GM12878 (cell line): Measurements from ENCODE around the gene DOCK1. TPM values are rescaled to one million over a fixed set of nuclear protein-coding genes. Genes with fewer than 3 reads are reported as not detected.

Source experiments
- ATAC-seq: fragments of 200-7000 bp; cut with Tn5 transposase; 3 replicates; pipeline ENCODE4 v1.9.1; 2020; ENCODE audit warnings: mild to moderate bottlenecking, moderate library complexity
- BruUV-seq: library from RNA; stranded (reverse); fragments of 400-500 nt; replicated peaks from 2 replicates; lab custom pipeline; 2021; lab: Mats Ljungman, UMichigan
- CTCF ChIA-PET: fragments of 300-600 bp; sonication (Branson Sonifier 250); formaldehyde crosslinking; extraction: SDS; loops from one replicate; lab custom pipeline; 2021; ENCODE audit warnings: inconsistent platforms; lab: Yijun Ruan, JAX
- POLR2A ChIA-PET: fragments of 350-600 bp; formaldehyde crosslinking; extraction: SDS; loops from one replicate; lab custom pipeline; 2021; ENCODE audit warnings: inconsistent platforms; lab: Charles Lee
- RAD21 ChIA-PET: fragments of 300-600 bp; sonication (Branson Sonifier 250); formaldehyde crosslinking; loops from one replicate; lab custom pipeline; 2023; ENCODE audit warnings: antibody characterized with exemption; ENCODE audit not compliant: unreplicated experiment; lab: Charles Lee
- SMC1A ChIA-PET: fragments of 300-600 bp; sonication (Branson Sonifier 250); formaldehyde crosslinking; loops from one replicate; lab custom pipeline; 2023; ENCODE audit not compliant: unreplicated experiment, uncharacterized antibody; lab: Charles Lee
- DNase-seq: peaks from one replicate; pipeline ENCODE4 v3.0.0-alpha.2; 2011; ENCODE audit warnings: low read depth, low spot score
- FAIRE-seq: peaks from 3 replicates; lab custom pipeline; 2011; peaks lifted over from hg19 to GRCh38; lab: Jason Lieb, UNC
- H2AFZ ChIP-seq: 2 replicates; pipeline ENCODE4 v1.6.0; 2011; ENCODE audit warnings: low read depth, low read length, control low read depth; ENCODE audit not compliant: control insufficient read depth
- H3K27ac ChIP-seq: 2 replicates; pipeline ENCODE4 v1.5.1; 2011; ENCODE audit warnings: control low read depth; ENCODE audit not compliant: control insufficient read depth, insufficient read depth
- H3K27me3 ChIP-seq, 2 experiments: replicated peaks in 1 of 2; 2 replicates each; pipeline versions ENCODE4 v1.6.0 to v1.6.1; 2011; ENCODE audit warnings: low read length in 1 of 2; ENCODE audit not compliant: control insufficient read depth in 2 of 2, insufficient read depth in 2 of 2
- H3K36me3 ChIP-seq, 2 experiments: 2 replicates each; pipeline ENCODE4 v1.5.1; 2011; ENCODE audit warnings: low read length in 1 of 2; ENCODE audit not compliant: control insufficient read depth in 2 of 2, insufficient read depth in 2 of 2
- H3K4me1 ChIP-seq: 2 replicates; pipeline ENCODE4 v1.6.1; 2011; ENCODE audit warnings: mild to moderate bottlenecking, low read length, moderate library complexity, mixed read lengths; ENCODE audit not compliant: control insufficient read depth, insufficient read depth
- H3K4me2 ChIP-seq: 2 replicates; pipeline ENCODE4 v1.6.0; 2011; ENCODE audit warnings: control low read depth; ENCODE audit not compliant: control insufficient read depth, insufficient read depth
- H3K4me3 ChIP-seq: fragments of 200-600 bp; sonication (generic); 2 replicates; pipeline ENCODE4 v1.5.1; 2016
- H3K79me2 ChIP-seq: 2 replicates; pipeline ENCODE4 v1.6.0; 2011; ENCODE audit warnings: low read length; ENCODE audit not compliant: control insufficient read depth, insufficient read depth
- H3K9ac ChIP-seq: 2 replicates; pipeline ENCODE4 v1.8.0; 2011; ENCODE audit warnings: low read length, control low read depth, mixed read lengths; ENCODE audit not compliant: control insufficient read depth, insufficient read depth
- H3K9me3 ChIP-seq: replicated peaks from 3 replicates; pipeline ENCODE4 v1.5.1; 2011; ENCODE audit warnings: mild to moderate bottlenecking, low read length; ENCODE audit not compliant: control insufficient read depth, insufficient read depth
- H4K20me1 ChIP-seq: 2 replicates; pipeline ENCODE4 v1.6.0; 2011; ENCODE audit not compliant: control insufficient read depth, insufficient read depth
- ATF7 ChIP-seq: fragments of 450-650 bp; IDR thresholded peaks from 2 replicates; pipeline ENCODE4 v1.6.1; 2016; ENCODE audit warnings: low read depth, mild to moderate bottlenecking
- BHLHE40 ChIP-seq, 2 experiments: fragments of 450-650 bp in 1 of 2; IDR thresholded peaks; 2 replicates each; pipeline ENCODE4 v1.6.1; 2011 to 2017; ENCODE audit warnings: low read depth in 2 of 2, borderline replicate concordance in 1 of 2, improper control_type of control experiment in 1 of 2, low read length in 1 of 2, mild to moderate bottlenecking in 1 of 2
- BMI1 ChIP-seq: fragments of 450-650 bp; IDR thresholded peaks from 2 replicates; pipeline ENCODE4 v1.6.1; 2016; ENCODE audit warnings: mild to moderate bottlenecking, moderate library complexity, borderline replicate concordance
- ESRRA ChIP-seq: IDR thresholded peaks from 2 replicates; pipeline ENCODE4 v1.6.1; 2012; ENCODE audit warnings: mild to moderate bottlenecking, low read length, improper control_type of control experiment
- HDAC6 ChIP-seq: fragments of 200-600 bp; sonication (generic); IDR thresholded peaks from one replicate; pipeline ENCODE4 v1.8.0; 2017; ENCODE audit warnings: antibody characterized with exemption; ENCODE audit not compliant: unreplicated experiment
- IKZF1 ChIP-seq: fragments of 450-650 bp; conservative IDR thresholded peaks from 2 replicates; pipeline ENCODE4 v1.6.1; 2017; ENCODE audit warnings: antibody characterized with exemption, mild to moderate bottlenecking
- KAT2A ChIP-seq: conservative IDR thresholded peaks from 2 replicates; pipeline ENCODE4 v1.6.1; 2011; ENCODE audit warnings: low read depth, low read length; ENCODE audit not compliant: control insufficient read depth
- NR2C1 ChIP-seq: fragments of 450-650 bp; IDR thresholded peaks from 2 replicates; pipeline ENCODE4 v1.6.1; 2017; ENCODE audit warnings: antibody characterized with exemption, mild to moderate bottlenecking, moderate library complexity
- SP1 ChIP-seq: IDR thresholded peaks from one replicate; pipeline ENCODE4 v1.6.1; 2011; ENCODE audit warnings: low read depth, low read length
- SUPT20H ChIP-seq: IDR thresholded peaks from 2 replicates; pipeline ENCODE4 v1.6.1; 2011; ENCODE audit warnings: low read depth, mild to moderate bottlenecking, low read length, moderate library complexity, borderline replicate concordance; ENCODE audit not compliant: control insufficient read depth
- ZBTB40 ChIP-seq: fragments of 450-650 bp; IDR thresholded peaks from 2 replicates; pipeline ENCODE4 v1.6.1; 2016; ENCODE audit warnings: mild to moderate bottlenecking, moderate library complexity, borderline replicate concordance
- ZNF217 ChIP-seq: fragments of 450-650 bp; IDR thresholded peaks from 2 replicates; pipeline ENCODE4 v1.6.1; 2017; ENCODE audit warnings: antibody characterized with exemption, mild to moderate bottlenecking
- WGBS: methylation state at CpG from one replicate; pipeline ENCODE4 v1.1.6; 2016; ENCODE audit warnings: low lambda C conversion rate; ENCODE audit not compliant: insufficient replicate concordance, insufficient coverage; ENCODE audit errors: missing lambda C conversion rate; 5-methylcytosine and 5-hydroxymethylcytosine counted together
- in situ Hi-C: fragments of 300-500 bp; cut with MboI; formaldehyde crosslinking; loops from 9 replicates; pipeline ENCODE4 v1.14.3; 2018; ENCODE audit warnings: mixed read lengths
- intact Hi-C: fragments of 100-400 bp; cut with micrococcal nuclease; formaldehyde crosslinking; loops from one replicate; pipeline ENCODE4 v1.14.2; 2022; ENCODE audit not compliant: unreplicated experiment
- polyA plus RNA-seq, 11 experiments: library from polyadenylated mRNA; depleted of rRNA in 4 of 11; unstranded in 6 of 11; stranded (reverse) in 5 of 11; fragments of >200 nt; fragmentation: Nextera tagmentation in 4 of 11; fragmentation: Illumina TruSeq in 1 of 11; extraction: Ambion mirVana in 4 of 11; extraction: Trizol in 1 of 11; gene quantifications; 1 replicate in 1 of 11; 2 replicates in 10 of 11; pipeline versions ENCODE4 v1.2.1 to v1.2.3, GENCODE V29; 2011 to 2016; ENCODE audit warnings: inconsistent platforms in 2 of 11, missing spikeins in 2 of 11, low read depth in 1 of 11
- total RNA-seq, 4 experiments: library from RNA; depleted of rRNA in 3 of 4; stranded (reverse); fragments of >200 nt in 3 of 4; fragmentation: Illumina TruSeq in 1 of 4; extraction: Trizol in 1 of 4; gene quantifications; 2 replicates each; pipeline versions ENCODE4 v1.2.1 to v1.2.3, GENCODE V29; 2013 to 2021
- TF ChIP-seq, protein P1 (sequence below): fragments of 450-650 bp; IDR thresholded peaks from 2 replicates; pipeline ENCODE4 v1.6.1; 2016; ENCODE audit warnings: mild to moderate bottlenecking
- TF ChIP-seq, protein P2 (sequence below): fragments of 450-650 bp; formaldehyde crosslinking; IDR thresholded peaks from 2 replicates; pipeline ENCODE4 v1.4.0; 2020; ENCODE audit warnings: mild to moderate bottlenecking, moderate library complexity

DOCK1 gene
- total and polyA plus RNA-seq, 10 of the 15 experiments (the other 5 are each of a cell fraction or from before 2014, with no cell fraction given): 0.05 to 0.18 TPM; not detected in 8

DNA sequence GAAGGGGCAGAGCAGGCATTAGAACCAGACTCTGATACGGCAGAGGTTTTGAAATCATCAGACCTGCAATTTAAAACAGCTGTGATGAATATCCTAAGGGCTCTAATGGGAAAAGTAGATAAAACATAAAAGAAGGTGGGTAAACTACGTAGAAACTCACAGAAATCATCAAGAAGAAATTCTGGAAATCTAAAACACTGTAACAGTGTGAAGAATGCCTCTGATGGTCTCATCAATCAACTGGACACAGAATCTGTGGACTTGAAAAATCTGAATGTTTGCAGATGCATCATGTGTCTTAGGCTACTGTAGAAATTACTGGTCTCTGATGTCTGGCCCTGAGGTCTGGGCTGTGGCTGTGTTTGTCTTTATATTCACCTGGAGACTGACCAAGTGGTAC, 470.8 kb downstream of the DOCK1 start:
- no peak for ATAC-seq
- TF ChIP-seq, protein P1, sequence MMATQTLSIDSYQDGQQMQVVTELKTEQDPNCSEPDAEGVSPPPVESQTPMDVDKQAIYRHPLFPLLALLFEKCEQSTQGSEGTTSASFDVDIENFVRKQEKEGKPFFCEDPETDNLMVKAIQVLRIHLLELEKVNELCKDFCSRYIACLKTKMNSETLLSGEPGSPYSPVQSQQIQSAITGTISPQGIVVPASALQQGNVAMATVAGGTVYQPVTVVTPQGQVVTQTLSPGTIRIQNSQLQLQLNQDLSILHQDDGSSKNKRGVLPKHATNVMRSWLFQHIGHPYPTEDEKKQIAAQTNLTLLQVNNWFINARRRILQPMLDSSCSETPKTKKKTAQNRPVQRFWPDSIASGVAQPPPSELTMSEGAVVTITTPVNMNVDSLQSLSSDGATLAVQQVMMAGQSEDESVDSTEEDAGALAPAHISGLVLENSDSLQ: no peak
- no peak for TF ChIP-seq ZBTB40
- TF ChIP-seq, protein P2, sequence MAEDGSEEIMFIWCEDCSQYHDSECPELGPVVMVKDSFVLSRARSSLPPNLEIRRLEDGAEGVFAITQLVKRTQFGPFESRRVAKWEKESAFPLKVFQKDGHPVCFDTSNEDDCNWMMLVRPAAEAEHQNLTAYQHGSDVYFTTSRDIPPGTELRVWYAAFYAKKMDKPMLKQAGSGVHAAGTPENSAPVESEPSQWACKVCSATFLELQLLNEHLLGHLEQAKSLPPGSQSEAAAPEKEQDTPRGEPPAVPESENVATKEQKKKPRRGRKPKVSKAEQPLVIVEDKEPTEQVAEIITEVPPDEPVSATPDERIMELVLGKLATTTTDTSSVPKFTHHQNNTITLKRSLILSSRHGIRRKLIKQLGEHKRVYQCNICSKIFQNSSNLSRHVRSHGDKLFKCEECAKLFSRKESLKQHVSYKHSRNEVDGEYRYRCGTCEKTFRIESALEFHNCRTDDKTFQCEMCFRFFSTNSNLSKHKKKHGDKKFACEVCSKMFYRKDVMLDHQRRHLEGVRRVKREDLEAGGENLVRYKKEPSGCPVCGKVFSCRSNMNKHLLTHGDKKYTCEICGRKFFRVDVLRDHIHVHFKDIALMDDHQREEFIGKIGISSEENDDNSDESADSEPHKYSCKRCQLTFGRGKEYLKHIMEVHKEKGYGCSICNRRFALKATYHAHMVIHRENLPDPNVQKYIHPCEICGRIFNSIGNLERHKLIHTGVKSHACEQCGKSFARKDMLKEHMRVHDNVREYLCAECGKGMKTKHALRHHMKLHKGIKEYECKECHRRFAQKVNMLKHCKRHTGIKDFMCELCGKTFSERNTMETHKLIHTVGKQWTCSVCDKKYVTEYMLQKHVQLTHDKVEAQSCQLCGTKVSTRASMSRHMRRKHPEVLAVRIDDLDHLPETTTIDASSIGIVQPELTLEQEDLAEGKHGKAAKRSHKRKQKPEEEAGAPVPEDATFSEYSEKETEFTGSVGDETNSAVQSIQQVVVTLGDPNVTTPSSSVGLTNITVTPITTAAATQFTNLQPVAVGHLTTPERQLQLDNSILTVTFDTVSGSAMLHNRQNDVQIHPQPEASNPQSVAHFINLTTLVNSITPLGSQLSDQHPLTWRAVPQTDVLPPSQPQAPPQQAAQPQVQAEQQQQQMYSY (CRISPR knock-in tag): no peak
- TF ChIP-seq KAT2A: no peak
- TF ChIP-seq SUPT20H: no peak
- TF ChIP-seq ATF7: no peak
- no peak for TF ChIP-seq SP1
- TF ChIP-seq IKZF1: no peak
- no peak for TF ChIP-seq NR2C1
- TF ChIP-seq ESRRA: no peak
- TF ChIP-seq BMI1: no peak
- no peak for TF ChIP-seq HDAC6
- no peak for TF ChIP-seq ZNF217
- TF ChIP-seq BHLHE40 (IDR thresholded peaks at IDR 0.05; ENCODE audit: borderline replicate concordance in 1 of 2, low read depth in 2 of 2, low read length in 1 of 2): no peak

More for the DNA sequence above, 470.8 kb downstream of the DOCK1 start:
- 9% methylated on average over 2 of the region's 2 CpGs for WGBS
- Histone ChIP-seq H3K9ac (no peak overlapping the region), H4K20me1 (no peaks in the 10 kb centered on the region), H3K79me2 (no peaks in the 10 kb centered on the region), H2AFZ (no peak overlapping the region), H3K4me3 (no peak overlapping the region), H3K4me1 (no peaks in the 10 kb centered on the region), H3K9me3 (no peaks in the 10 kb centered on the region), H3K27ac (no peak overlapping the region), H3K36me3 (no peaks in the 10 kb centered on the region), H3K4me2 (no peak overlapping the region), H3K27me3 (no peaks in the 10 kb centered on the region)
- no TSS peak for BruUV-seq
- SMC1A ChIA-PET: no interaction called here
- DNase-seq (no peak), FAIRE-seq (no peak)
- RAD21 ChIA-PET: no interaction called here
- CTCF ChIA-PET: interaction anchor here (1.1 kb wide), 1 partner anchor 15 kb away, joined by 3 read pairs; no protein-coding TSS in a partner anchor
- POLR2A ChIA-PET: no interaction called here
- intact Hi-C loops: no loop called here
- in situ Hi-C loops: no loop called here
